ENCODE data around the gene CHKB. TPM values are rescaled to one million over a fixed set of nuclear protein-coding genes. Genes with fewer than 3 reads are reported as not detected.

CHKB gene
- total and polyA plus RNA-seq, 2 of the 4 experiments (the other 2 are of a cell fraction): 8.1 to 36.9 TPM

- Histone ChIP-seq H3K4me3 (ENCODE audit: insufficient read depth, low read depth, low read length) (no peak overlapping the region; the same call in 1 of the 2 replicates), H3K56ac (ENCODE audit: extremely low read depth, insufficient read depth, low read length) (no peak overlapping the region), H3K4me2 (ENCODE audit: low read depth, low read length) (no peak overlapping the region), H3K14ac (replicated peaks; ENCODE audit: low read depth, low read length) (no peak overlapping the region), H2BK120ac (ENCODE audit: low read depth, low read length) (no peak overlapping the region), H2AK9ac (replicated peaks; ENCODE audit: low read depth, low read length, poor library complexity) (no peak overlapping the region), H2AK5ac (ENCODE audit: low read depth, low read length) (no peak overlapping the region), H4K20me1 (ENCODE audit: insufficient read depth, low read length) (peaks cover 10% of the 10 kb centered on the region), H4K8ac (ENCODE audit: low read depth in 2 of 2, low read length in 2 of 2) (no peak overlapping the region), H3K9ac (ENCODE audit: low read depth, low read length) (no peak overlapping the region), H2BK5ac (ENCODE audit: low read depth, low read length, poor library complexity, severe bottlenecking) (no peak overlapping the region), H3K36me3 (ENCODE audit: control insufficient read depth, insufficient read depth, low read length) (no peaks in the 10 kb centered on the region), H3K79me1 (ENCODE audit: low read depth in 1 of 2, low read length in 2 of 2) (no peaks in the 10 kb centered on the region), H2AFZ (replicated peaks; ENCODE audit: low read length, poor library complexity) (no peak overlapping the region), H3K4me1 (ENCODE audit: control insufficient read depth, insufficient read depth, low read length) (no peaks in the 10 kb centered on the region), H3K27ac (ENCODE audit: insufficient read depth, low read length) (no peak overlapping the region), H3K27me3 (ENCODE audit: control insufficient read depth, insufficient read depth, low read length) (peaks cover 53% of the 10 kb centered on the region), H3K4ac (ENCODE audit: low read depth, low read length) (no peak overlapping the region), H3K9me3 (ENCODE audit: control insufficient read depth, insufficient read depth, low read length) (0 out of 2 replicates have a peak, but pooled peaks cover 2% of the 10 kb centered on the region), H3K9me1 (ENCODE audit: insufficient read depth, low read length) (0 out of 2 replicates have a peak, but pooled peaks cover 6% of the 10 kb centered on the region), H3K23ac (ENCODE audit: low read depth, low read length) (no peak overlapping the region), H4K5ac (ENCODE audit: low read depth, low read length) (no peak overlapping the region), H2BK20ac (ENCODE audit: low read depth, low read length) (no peak overlapping the region), H2BK15ac (ENCODE audit: low read depth, low read length) (no peak overlapping the region), H3K18ac (ENCODE audit: low read depth, low read length) (no peak overlapping the region), H4K91ac (ENCODE audit: insufficient read depth, low read depth, low read length) (no peak overlapping the region)
- DNase-seq (no peak), ATAC-seq (ENCODE audit: low read depth) (no peak)
- in situ Hi-C loops (cut with MboI; ENCODE audit: low sequenced_read_pairs): no loop called here
- CTCF ChIA-PET: no interaction called here
- intact Hi-C loops (cut with micrococcal nuclease): no loop called here
- TF ChIP-seq FOS (IDR thresholded peaks at IDR 0.05; ENCODE audit: low read depth, low read length) (no peak), MAZ (IDR thresholded peaks at IDR 0.05; ENCODE audit: borderline replicate concordance, low read depth, low read length) (no peak), MAFK (IDR thresholded peaks at IDR 0.05; ENCODE audit: low read depth, low read length) (no peak), BHLHE40 (IDR thresholded peaks at IDR 0.05; ENCODE audit: low read depth, low read length) (no peak), RAD21 (IDR thresholded peaks at IDR 0.05; ENCODE audit: low read length) (no peak), MXI1 (IDR thresholded peaks at IDR 0.05; ENCODE audit: borderline replicate concordance, low read depth, low read length) (no peak), RFX5 (IDR thresholded peaks at IDR 0.05; ENCODE audit: low read depth, low read length) (no peak), CEBPB (IDR thresholded peaks at IDR 0.05; ENCODE audit: low read depth, low read length) (no peak), RCOR1 (IDR thresholded peaks at IDR 0.05; ENCODE audit: insufficient replicate concordance, low read length) (no peak), SMC3 (IDR thresholded peaks at IDR 0.05; ENCODE audit: low read depth, low read length) (no peak), CHD1 (IDR thresholded peaks at IDR 0.05; ENCODE audit: low read depth, low read length) (no peak), POLR2A (IDR thresholded peaks at IDR 0.05; ENCODE audit: low read depth, low read length) (no peak), NFE2L2 (IDR thresholded peaks at IDR 0.05; ENCODE audit: low read depth, low read length) (no peak)
- TF ChIP-seq, protein P1, sequence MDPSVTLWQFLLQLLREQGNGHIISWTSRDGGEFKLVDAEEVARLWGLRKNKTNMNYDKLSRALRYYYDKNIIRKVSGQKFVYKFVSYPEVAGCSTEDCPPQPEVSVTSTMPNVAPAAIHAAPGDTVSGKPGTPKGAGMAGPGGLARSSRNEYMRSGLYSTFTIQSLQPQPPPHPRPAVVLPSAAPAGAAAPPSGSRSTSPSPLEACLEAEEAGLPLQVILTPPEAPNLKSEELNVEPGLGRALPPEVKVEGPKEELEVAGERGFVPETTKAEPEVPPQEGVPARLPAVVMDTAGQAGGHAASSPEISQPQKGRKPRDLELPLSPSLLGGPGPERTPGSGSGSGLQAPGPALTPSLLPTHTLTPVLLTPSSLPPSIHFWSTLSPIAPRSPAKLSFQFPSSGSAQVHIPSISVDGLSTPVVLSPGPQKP (IDR thresholded peaks at IDR 0.05; ENCODE audit: borderline replicate concordance, low read depth, low read length): no peak
- TF ChIP-seq, protein P2, sequence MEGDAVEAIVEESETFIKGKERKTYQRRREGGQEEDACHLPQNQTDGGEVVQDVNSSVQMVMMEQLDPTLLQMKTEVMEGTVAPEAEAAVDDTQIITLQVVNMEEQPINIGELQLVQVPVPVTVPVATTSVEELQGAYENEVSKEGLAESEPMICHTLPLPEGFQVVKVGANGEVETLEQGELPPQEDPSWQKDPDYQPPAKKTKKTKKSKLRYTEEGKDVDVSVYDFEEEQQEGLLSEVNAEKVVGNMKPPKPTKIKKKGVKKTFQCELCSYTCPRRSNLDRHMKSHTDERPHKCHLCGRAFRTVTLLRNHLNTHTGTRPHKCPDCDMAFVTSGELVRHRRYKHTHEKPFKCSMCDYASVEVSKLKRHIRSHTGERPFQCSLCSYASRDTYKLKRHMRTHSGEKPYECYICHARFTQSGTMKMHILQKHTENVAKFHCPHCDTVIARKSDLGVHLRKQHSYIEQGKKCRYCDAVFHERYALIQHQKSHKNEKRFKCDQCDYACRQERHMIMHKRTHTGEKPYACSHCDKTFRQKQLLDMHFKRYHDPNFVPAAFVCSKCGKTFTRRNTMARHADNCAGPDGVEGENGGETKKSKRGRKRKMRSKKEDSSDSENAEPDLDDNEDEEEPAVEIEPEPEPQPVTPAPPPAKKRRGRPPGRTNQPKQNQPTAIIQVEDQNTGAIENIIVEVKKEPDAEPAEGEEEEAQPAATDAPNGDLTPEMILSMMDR (conservative IDR thresholded peaks at IDR 0.05; ENCODE audit: low read depth, low read length): no peak
- TF ChIP-seq, protein P3, sequence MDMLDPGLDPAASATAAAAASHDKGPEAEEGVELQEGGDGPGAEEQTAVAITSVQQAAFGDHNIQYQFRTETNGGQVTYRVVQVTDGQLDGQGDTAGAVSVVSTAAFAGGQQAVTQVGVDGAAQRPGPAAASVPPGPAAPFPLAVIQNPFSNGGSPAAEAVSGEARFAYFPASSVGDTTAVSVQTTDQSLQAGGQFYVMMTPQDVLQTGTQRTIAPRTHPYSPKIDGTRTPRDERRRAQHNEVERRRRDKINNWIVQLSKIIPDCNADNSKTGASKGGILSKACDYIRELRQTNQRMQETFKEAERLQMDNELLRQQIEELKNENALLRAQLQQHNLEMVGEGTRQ (IDR thresholded peaks at IDR 0.05; ENCODE audit: low read depth, low read length): no peak
- dilution Hi-C loops (cut with HindIII; ENCODE audit: low sequenced_read_pairs, unreplicated experiment): no loop called here
- 2% methylated on average over 6 of the region's 52 CpGs; no CpG with 5 or more reads in 1 of the 2 experiments for WGBS, 2 experiments (ENCODE audit: extremely low coverage in 2 of 2, insufficient read length in 1 of 2)
- POLR2A ChIA-PET (ENCODE audit: unreplicated experiment): no interaction called here
- no TSS peak for BruUV-seq (replicated peaks)
These were observed 18.5 kb upstream of the CHKB start for GRCh38 chr22:50600967-50601668.
